ENCODE measurements around the gene HEATR9.

HEATR9 gene

DNA sequence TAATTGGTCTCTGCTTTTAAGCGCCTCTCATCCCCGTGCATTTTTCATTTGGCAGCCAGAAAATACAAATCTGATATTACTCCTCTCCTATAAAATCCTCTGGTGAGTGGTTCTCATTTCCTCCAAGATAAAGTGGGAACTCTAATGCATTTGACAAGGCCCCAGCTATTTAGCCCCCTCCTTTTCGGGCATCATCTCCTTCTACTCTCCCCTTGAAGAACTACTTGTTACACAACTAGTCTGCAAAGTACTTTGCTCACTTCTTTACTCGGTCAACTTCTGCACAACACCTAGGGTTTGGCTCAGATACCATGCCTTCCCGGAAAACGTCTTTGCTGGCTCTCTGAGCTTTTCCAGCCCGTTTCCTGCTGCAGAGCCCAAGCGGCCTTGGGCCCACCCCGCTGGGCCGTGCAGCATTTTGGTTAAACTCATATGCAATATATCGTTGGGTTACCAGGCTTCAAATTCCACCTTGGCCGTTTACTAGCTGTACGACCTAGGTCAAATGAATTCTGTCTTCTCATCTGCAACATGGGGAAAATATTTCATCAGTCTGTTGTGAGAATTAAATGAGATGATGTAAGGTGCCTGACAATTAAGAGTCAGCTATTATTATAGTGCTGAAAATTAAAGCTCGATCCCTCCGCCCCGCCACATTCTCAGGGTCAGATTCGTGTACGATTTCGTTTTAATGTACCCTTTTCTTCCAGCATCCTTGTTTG is 60.3 kb downstream of the HEATR9 start:
- DNase-seq = no peak

DNA sequence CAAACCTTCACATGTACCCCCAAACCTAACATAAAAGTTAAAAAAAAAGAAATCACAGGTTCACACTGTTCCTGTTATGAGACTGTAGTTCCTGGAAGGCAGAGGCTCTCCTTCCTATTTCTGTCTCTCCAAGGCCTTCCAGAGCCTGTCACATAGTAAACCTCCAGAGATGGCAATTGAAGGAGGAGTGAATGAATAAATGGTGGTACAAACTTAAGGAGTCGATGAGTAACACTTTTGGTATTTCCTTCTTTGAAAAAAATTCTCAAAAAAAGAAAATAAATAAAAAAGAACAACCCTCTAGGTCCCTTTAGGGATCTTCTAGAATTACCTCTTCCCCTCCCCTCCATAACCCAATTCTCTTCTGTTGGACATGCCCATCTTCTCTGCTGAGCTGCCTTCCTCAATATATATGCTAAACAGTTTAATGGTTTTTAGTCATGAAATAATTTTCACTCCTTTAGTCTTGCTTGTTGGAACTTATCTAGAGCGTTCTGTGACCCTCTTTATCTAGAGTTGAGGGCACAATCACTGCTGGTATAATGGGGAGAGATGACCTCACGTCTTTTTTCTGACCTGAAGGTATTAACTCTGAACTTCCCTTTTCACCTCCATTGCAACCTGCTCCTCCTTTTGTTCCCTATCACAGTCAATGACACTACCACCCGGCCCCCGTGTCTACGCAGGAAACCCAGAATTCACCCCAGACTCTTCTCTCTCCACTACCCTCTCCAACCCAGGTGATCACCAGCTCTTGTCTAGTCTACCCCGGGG is 61.1 kb downstream of the HEATR9 start:
- DNase-seq = no peak
